HG02884 (cell line): ENCODE data around the gene CXCR2.

Experiments used
- ATAC-seq: cut with Tn5 transposase; IDR thresholded peaks from one replicate; pipeline ENCODE4 v1.9.1; 2021; ENCODE audit warnings: mild to moderate bottlenecking, moderate library complexity; ENCODE audit not compliant: unreplicated experiment

The CXCR2 gene

DNA sequence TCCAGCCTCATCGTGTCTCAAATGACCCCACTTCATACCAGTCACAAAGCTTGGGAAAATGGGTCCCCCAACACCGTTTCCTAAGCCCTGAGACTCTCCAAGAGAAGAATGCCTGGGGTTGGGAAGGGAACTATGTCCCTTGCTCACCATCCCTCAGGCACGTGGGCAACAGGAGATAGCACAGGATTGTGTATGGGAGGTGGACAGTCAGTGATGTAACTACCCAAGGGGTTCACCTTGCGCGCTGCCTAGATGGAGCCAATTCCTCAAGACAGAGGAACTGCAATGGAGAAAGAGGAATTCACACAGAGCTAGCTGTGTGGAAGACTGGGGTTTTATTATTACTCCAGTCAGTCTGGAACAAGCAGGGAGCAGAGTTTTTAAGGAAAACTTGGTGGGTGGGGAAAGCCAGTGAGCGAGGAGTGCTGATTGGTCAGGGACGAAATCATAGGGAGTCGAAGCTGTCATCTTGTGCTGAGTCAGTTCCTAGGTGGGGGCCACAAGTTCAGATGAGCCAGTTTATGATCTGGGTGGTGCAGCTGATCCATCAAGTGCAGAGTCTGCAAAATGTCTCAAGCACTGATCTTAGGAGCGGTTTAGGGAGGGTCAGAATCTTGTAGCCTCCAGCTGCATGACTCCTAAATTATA is 54.8 kb downstream of the CXCR2 start:
- no peak for ATAC-seq

- no peak for ATAC-seq
These were observed 58.5 kb downstream of the CXCR2 start for GRCh38 chr2:218184331-218184730.

DNA sequence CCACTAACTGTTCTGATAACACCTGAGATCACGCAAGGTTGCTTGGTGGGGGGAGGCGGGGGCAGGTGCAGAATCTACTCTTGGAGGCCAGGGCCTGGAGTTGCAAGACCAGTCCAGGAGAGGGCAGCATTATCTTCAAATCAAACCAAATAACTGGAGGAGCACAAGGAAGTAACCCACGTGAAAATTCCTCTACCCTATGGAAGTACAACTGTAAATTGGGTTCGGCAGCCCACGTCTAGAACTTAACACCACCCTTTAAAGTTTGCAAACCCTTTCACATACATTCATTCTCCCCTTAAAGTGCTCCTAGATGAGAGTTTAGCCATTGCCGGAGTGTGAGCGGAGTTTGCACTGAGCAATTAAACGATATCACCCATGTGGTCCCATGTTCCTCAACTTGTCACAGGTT is 60.5 kb downstream of the CXCR2 start:
- no peak for ATAC-seq
